ENCODE data around the gene ATIC. TPM values are rescaled to one million over a fixed set of nuclear protein-coding genes. Genes with fewer than 3 reads are reported as not detected.

The ATIC gene
- total RNA-seq, 1 experiment from 2014 or later, result 173 TPM

DNA sequence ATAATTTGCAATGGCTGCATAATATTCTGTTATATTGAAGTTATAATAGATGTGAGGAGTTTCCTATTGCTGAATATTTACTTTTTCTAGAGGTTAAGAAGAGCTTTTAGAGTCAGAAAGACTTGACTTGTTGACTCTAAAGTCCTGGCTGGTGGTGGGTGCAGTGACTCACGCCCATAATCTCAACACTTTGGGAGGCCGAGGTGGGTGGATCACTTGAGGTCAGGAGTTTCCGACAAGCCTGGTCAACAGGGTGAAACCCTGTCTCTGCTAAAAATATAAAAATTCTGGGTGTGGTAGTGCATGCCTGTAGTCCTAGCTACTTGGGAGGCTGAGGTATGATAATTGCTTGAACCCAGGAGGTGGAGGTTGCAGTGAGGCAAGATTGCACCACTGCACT is 33.9 kb upstream of the ATIC start:
- Histone ChIP-seq H3K4me2 (ENCODE audit: low read length) (peak overlapping the region; percentile 42), H3K27ac (ENCODE audit: low read depth, low read length) (no peak overlapping the region)
- intact Hi-C loops (cut with micrococcal nuclease), result no loop called here

GRCh38 chr2:215280326-215280725 is 31.5 kb upstream of the ATIC start:
- no TSS peak for BruUV-seq (replicated peaks)
- CTCF ChIA-PET, result no interaction called here
- H3K9ac ChIP-seq (ENCODE audit: low read length), result no peak overlapping the region
- intact Hi-C loops (cut with micrococcal nuclease), result loop anchor here (10.0 kb wide), 1 partner anchor 1966 kb away; no protein-coding TSS in a partner anchor
- ATAC-seq (no peak), DNase-seq (ENCODE audit: low read depth, low spot score) (no peak)
- no peak overlapping the region for H3K4me2 ChIP-seq (ENCODE audit: low read length)
- no peak overlapping the region for H3K4me3 ChIP-seq (replicated peaks in 1 of 2; ENCODE audit: low read depth in 1 of 2, low read length in 2 of 2)
- H2AFZ ChIP-seq (ENCODE audit: low read depth, low read length, poor library complexity, severe bottlenecking), result peak overlapping the region; percentile 38
- no peak overlapping the region for H3K27ac ChIP-seq (ENCODE audit: low read depth, low read length)
- H3K9me3 ChIP-seq (ENCODE audit: control insufficient read depth in 1 of 2, insufficient read depth in 1 of 2, low read depth in 1 of 2, low read length in 2 of 2), result no peaks in the 10 kb centered on the region
- no peaks in the 10 kb centered on the region for H3K79me2 ChIP-seq (ENCODE audit: insufficient read depth, low read length)
- H3K36me3 ChIP-seq (ENCODE audit: control insufficient read depth in 1 of 2, insufficient read depth in 2 of 2, low read length in 2 of 2), result no peaks in the 10 kb centered on the region
- H3K27me3 ChIP-seq (ENCODE audit: insufficient read depth, low read length), result no peaks in the 10 kb centered on the region
- peaks cover 6 to 22% of the 10 kb centered on the region in 2 experiments; a peak in 3 of 4 replicates for H3K4me1 ChIP-seq (ENCODE audit: control insufficient read depth in 1 of 2, insufficient read depth in 2 of 2, low read length in 2 of 2)
- H4K20me1 ChIP-seq (ENCODE audit: insufficient read depth), result no peaks in the 10 kb centered on the region
- RAD21 ChIA-PET (ENCODE audit: low non-redundant PET in 1 of 2, low total read pairs in 2 of 2, uncharacterized antibody in 2 of 2, unreplicated experiment in 2 of 2), result no interaction called here
- POLR2A ChIA-PET, result no interaction called here
- no peaks in the 10 kb centered on the region for H3K9me2 ChIP-seq (ENCODE audit: insufficient read depth)
- TF ChIP-seq POLR2A (IDR thresholded peaks at IDR 0.05; ENCODE audit: borderline replicate concordance, extremely low read depth, insufficient read depth, insufficient read length) (no peak), POLR2AphosphoS5 (IDR thresholded peaks at IDR 0.05; ENCODE audit: low read depth, low read length) (no peak), CTCF (IDR thresholded peaks at IDR 0.05 in 2 of 3, conservative IDR thresholded peaks at IDR 0.05 in 1 of 3; ENCODE audit: borderline replicate concordance in 1 of 3, insufficient read depth in 1 of 3, low read depth in 2 of 3, low read length in 2 of 3) (no peak), EZH2phosphoT487 (IDR thresholded peaks at IDR 0.05; ENCODE audit: borderline replicate concordance) (no peak), YY1 (IDR thresholded peaks at IDR 0.05; ENCODE audit: extremely low read depth, insufficient replicate concordance, low read depth, low read length) (no peak), EGR1 (IDR thresholded peaks at IDR 0.05; ENCODE audit: low read depth) (no peak), ZBTB33 (IDR thresholded peaks at IDR 0.05; ENCODE audit: extremely low read depth, insufficient replicate concordance, low read length) (no peak), EZH2 (IDR thresholded peaks at IDR 0.05) (no peak), FOSL1 (IDR thresholded peaks at IDR 0.05; ENCODE audit: low read depth) (no peak)
- TF ChIP-seq, protein P1, sequence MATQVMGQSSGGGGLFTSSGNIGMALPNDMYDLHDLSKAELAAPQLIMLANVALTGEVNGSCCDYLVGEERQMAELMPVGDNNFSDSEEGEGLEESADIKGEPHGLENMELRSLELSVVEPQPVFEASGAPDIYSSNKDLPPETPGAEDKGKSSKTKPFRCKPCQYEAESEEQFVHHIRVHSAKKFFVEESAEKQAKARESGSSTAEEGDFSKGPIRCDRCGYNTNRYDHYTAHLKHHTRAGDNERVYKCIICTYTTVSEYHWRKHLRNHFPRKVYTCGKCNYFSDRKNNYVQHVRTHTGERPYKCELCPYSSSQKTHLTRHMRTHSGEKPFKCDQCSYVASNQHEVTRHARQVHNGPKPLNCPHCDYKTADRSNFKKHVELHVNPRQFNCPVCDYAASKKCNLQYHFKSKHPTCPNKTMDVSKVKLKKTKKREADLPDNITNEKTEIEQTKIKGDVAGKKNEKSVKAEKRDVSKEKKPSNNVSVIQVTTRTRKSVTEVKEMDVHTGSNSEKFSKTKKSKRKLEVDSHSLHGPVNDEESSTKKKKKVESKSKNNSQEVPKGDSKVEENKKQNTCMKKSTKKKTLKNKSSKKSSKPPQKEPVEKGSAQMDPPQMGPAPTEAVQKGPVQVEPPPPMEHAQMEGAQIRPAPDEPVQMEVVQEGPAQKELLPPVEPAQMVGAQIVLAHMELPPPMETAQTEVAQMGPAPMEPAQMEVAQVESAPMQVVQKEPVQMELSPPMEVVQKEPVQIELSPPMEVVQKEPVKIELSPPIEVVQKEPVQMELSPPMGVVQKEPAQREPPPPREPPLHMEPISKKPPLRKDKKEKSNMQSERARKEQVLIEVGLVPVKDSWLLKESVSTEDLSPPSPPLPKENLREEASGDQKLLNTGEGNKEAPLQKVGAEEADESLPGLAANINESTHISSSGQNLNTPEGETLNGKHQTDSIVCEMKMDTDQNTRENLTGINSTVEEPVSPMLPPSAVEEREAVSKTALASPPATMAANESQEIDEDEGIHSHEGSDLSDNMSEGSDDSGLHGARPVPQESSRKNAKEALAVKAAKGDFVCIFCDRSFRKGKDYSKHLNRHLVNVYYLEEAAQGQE (IDR thresholded peaks at IDR 0.05; ENCODE audit: low read depth), result no peak

More for the DNA sequence above, 33.9 kb upstream of the ATIC start:
- H4K20me1 ChIP-seq (ENCODE audit: insufficient read depth), result no peaks in the 10 kb centered on the region
- no peak overlapping the region for H3K9ac ChIP-seq (ENCODE audit: low read length)
- H3K36me3 ChIP-seq (ENCODE audit: control insufficient read depth in 1 of 2, insufficient read depth in 2 of 2, low read length in 2 of 2), result no peaks in the 10 kb centered on the region
- no peaks in the 10 kb centered on the region for H3K9me3 ChIP-seq (ENCODE audit: control insufficient read depth in 1 of 2, insufficient read depth in 1 of 2, low read depth in 1 of 2, low read length in 2 of 2)
- no peaks in the 10 kb centered on the region for H3K9me2 ChIP-seq (ENCODE audit: insufficient read depth)
- BruUV-seq (replicated peaks), result no TSS peak
- DNase-seq (ENCODE audit: low read depth, low spot score) (no peak), ATAC-seq (peak; percentile 81)
- TF ChIP-seq FOSL1 (IDR thresholded peaks at IDR 0.05; ENCODE audit: low read depth) (0 out of 2 replicates have a peak, but pooled peaks have one; percentile 18), EGR1 (IDR thresholded peaks at IDR 0.05; ENCODE audit: low read depth) (peak; percentile 23; the same call in 1 of the 2 replicates), SIN3A (IDR thresholded peaks at IDR 0.05; ENCODE audit: low read depth) (no peak), SP1 (IDR thresholded peaks at IDR 0.05; ENCODE audit: low read depth) (0 out of 2 replicates have a peak, but pooled peaks have one; percentile 21)
- RAD21 ChIA-PET (ENCODE audit: low non-redundant PET in 1 of 2, low total read pairs in 2 of 2, uncharacterized antibody in 2 of 2, unreplicated experiment in 2 of 2), result no interaction called here
- no peaks in the 10 kb centered on the region for H3K27me3 ChIP-seq (ENCODE audit: insufficient read depth, low read length)
- no peak overlapping the region for H3K4me3 ChIP-seq (replicated peaks in 1 of 2; ENCODE audit: low read depth in 1 of 2, low read length in 2 of 2)
- H3K79me2 ChIP-seq (ENCODE audit: insufficient read depth, low read length), result no peaks in the 10 kb centered on the region
- H2AFZ ChIP-seq (ENCODE audit: low read depth, low read length, poor library complexity, severe bottlenecking), result peak overlapping the region; percentile 50
- POLR2A ChIA-PET, result no interaction called here
- peaks cover 2 to 10% of the 10 kb centered on the region in 2 experiments; a peak in 3 of 4 replicates for H3K4me1 ChIP-seq (ENCODE audit: control insufficient read depth in 1 of 2, insufficient read depth in 2 of 2, low read length in 2 of 2)
- CTCF ChIA-PET, result interaction anchor here (0.6 kb wide), 1 partner anchor 10 kb away, joined by 3 read pairs; no protein-coding TSS in a partner anchor

Data from HCT116 (cell line).